HFF-Myc (cell line): ENCODE data around the gene LDB2.
A peak's percentile ranks its signal among the peaks of the same experiment; 100 is the strongest.

Experiments
- DNase-seq: peaks from one replicate; pipeline ENCODE4 v3.0.0-alpha.2; 2011; ENCODE audit warnings: low read depth; ENCODE audit errors: extremely low read depth
- H3K4me3 ChIP-seq: replicated peaks from 2 replicates; pipeline ENCODE4 v1.5.1; 2011; ENCODE audit warnings: low read depth, mild to moderate bottlenecking, control low read depth, low read length
- CTCF ChIP-seq: IDR thresholded peaks from 2 replicates; pipeline ENCODE4 v1.5.1; 2012; ENCODE audit warnings: mild to moderate bottlenecking, low read depth, low read length, control low read depth; ENCODE audit errors: missing control alignments

The LDB2 gene

DNA sequence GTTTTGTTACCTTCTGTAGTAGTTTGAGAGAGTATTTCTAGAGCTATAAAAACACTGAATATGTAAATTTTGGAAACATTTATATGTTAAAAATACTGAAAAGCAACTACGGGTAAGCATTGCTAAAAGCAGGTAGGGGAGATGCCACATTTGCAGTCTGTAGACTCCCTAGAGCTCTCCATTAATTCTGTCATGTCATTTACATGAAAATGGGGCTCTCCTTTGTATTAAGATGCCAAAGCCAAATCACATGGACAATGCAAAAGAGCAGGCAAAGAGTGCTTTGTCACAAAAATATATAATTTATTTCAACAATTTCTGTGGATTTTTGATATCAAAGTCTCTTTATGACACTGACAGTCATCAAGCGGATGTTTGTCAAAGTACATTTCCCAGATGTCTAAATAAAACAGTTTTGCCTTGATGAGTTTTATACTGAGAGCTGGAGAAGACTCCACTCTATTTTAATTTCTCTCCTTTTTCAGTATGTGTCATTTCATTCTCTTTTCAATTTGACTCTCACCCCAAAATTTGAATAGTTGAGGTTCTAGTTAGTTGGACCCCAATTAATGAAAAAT is 51.8 kb downstream of the LDB2 start:
- no peak for TF ChIP-seq CTCF
- H3K4me3 ChIP-seq: no peak overlapping the region
- DNase-seq: no peak

GRCh38 chr4:16844816-16845586 is 53.4 kb downstream of the LDB2 start:
- peak; percentile 63 for DNase-seq
- peak overlapping the region; percentile 7; the same call in 1 of the 2 replicates for H3K4me3 ChIP-seq
- TF ChIP-seq CTCF: no peak

DNA sequence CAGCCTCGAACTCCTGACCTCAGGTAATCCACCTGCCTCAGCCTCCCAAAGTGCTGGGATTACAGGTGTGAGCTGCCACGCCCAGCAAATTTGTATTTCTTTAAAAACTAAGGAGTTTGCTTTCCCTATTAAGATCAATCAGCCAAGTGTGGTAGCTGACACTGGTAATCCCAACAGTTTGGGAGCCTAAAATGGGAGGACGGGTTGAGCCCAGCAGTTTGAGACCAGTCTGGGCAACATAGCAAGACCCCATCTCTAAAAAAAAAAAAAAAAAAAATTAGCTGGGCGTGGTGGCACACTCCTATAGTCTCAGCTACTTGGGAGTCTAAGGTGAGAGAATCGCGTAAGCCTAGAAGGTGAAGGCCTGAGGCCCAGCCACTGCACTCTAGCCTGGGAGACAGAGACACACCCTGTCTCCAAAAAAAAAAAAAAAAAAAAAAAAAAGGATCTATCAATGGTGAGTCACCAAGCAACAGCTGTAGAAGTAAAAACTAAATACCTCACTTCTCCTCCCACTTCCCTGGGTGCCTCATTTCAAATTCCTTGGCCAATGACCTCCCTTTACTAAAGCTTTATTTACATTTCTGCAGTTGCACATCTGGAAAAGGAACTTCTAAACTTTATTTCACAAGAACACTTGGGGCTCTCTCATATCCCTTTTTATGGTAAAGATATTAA is 54.5 kb downstream of the LDB2 start:
- DNase-seq: peak; percentile 92
- TF ChIP-seq CTCF: no peak
- H3K4me3 ChIP-seq: no peak overlapping the region

GRCh38 chr4:16838226-16838875 is 60.1 kb downstream of the LDB2 start:
- DNase-seq: no peak
- H3K4me3 ChIP-seq: no peak overlapping the region
- TF ChIP-seq CTCF: no peak

GRCh38 chr4:16837475-16837874 is 61.0 kb downstream of the LDB2 start:
- no peak for DNase-seq
- no peak overlapping the region for H3K4me3 ChIP-seq
- TF ChIP-seq CTCF: no peak

GRCh38 chr4:16836324-16836723 is 62.1 kb downstream of the LDB2 start:
- no peak for TF ChIP-seq CTCF
- no peak overlapping the region for H3K4me3 ChIP-seq
- DNase-seq: no peak
